GM13977 (cell line): Measurements from ENCODE around the gene RHOB.

Source experiments
- DNase-seq: peaks from one replicate; pipeline ENCODE4 v3.0.0; 2012; ENCODE audit warnings: low spot score
- in situ Hi-C: fragments of 300-500 bp; cut with MboI; formaldehyde crosslinking; loops from one replicate; pipeline ENCODE4 v1.12.0; 2022; ENCODE audit warnings: low sequenced_read_pairs, low pct_unique_long_range_greater_than_20kb, mixed read lengths, inconsistent platforms; ENCODE audit not compliant: unreplicated experiment
- TF ChIP-seq, protein P1 (sequence below): IDR thresholded peaks from 2 replicates; pipeline ENCODE4 v1.5.1; 2012; ENCODE audit warnings: mild to moderate bottlenecking, control low read depth; ENCODE audit not compliant: insufficient read depth; ENCODE audit errors: extremely low read depth, missing control alignments

RHOB gene

DNA sequence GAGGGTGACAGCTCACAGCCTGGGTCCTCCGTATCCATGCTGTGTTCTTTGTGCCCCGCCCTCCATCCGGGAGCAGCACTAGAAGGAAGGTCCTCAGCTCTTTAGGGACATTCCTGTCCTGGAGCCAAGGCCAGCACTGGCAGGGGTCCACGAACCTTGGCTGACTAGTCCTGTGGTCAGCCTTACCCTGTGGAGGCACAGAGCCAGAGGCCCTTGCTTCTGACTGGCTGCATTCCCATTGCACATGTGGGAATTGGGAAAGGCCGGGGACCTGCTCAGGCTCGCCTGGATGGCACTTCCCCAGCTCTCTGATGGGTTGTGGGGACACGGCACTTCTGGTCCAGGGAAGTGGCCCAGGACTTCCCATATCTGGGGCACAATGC lies 24.9 kb upstream of the RHOB start:
- in situ Hi-C loops: no loop called here
- TF ChIP-seq, protein P1, sequence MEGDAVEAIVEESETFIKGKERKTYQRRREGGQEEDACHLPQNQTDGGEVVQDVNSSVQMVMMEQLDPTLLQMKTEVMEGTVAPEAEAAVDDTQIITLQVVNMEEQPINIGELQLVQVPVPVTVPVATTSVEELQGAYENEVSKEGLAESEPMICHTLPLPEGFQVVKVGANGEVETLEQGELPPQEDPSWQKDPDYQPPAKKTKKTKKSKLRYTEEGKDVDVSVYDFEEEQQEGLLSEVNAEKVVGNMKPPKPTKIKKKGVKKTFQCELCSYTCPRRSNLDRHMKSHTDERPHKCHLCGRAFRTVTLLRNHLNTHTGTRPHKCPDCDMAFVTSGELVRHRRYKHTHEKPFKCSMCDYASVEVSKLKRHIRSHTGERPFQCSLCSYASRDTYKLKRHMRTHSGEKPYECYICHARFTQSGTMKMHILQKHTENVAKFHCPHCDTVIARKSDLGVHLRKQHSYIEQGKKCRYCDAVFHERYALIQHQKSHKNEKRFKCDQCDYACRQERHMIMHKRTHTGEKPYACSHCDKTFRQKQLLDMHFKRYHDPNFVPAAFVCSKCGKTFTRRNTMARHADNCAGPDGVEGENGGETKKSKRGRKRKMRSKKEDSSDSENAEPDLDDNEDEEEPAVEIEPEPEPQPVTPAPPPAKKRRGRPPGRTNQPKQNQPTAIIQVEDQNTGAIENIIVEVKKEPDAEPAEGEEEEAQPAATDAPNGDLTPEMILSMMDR: no peak
- no peak for DNase-seq

DNA sequence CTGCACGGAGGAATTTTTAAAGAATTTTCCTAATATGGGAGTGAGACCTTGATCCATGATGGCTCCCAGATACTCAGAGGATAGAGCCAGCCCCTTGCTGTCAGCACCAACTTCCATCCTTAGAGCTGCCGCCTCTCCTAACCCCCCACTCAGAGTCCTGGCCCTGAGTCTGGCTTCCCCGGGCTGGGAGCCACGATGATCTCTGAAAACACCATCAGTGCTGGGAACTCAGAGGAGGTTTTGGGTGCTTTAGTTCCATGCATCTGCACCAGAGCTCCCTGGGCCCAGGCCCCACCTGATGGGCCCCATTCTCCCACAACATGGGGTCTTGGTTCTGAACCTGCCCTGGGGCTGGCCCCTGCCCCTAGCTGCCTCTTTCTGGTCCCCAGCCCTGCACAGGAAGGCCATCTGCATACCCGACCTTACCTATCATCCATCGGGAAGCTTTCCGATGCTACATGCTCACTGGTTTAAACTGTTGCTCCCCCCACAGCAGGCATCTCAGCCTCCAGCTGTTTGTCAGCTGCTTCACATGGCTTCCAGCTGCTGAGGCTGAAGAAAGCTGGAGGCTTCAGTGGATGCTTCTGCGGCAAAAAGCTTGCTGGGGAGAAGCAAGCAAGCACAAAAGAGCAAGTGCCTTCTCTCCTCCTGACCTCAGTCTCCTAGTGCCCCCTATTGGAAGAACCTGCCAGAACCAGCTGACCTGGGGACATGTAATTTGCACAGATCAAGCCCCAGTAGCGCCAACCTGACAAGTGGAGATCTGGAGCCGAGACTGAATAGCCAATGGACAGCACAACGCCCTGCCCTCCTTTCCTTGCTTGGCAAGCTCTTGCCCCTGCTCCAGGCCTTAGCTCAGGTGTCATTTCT lies 24.2 kb upstream of the RHOB start:
- no peak for DNase-seq
- in situ Hi-C loops: no loop called here
- TF ChIP-seq, protein P1: peak; percentile 32

DNA sequence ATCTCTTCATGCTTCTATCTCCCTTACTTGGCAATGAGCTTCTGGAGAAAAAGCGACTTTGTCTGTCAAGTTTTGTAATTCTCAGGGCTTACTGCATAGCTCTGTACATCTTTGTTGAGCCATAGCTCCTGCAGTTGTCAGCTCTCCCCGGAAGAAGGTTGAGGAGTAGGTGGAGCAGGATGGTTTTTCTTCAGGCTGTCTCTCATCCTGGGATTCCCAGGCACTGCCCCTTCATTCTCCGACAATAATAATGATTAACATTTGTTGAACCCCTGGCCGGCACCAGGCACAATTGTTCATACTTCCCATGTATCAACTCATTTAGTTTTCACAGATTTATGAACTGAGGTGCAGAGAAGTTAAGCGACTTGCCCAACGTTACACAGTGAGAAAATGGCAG lies 23.5 kb upstream of the RHOB start:
- DNase-seq: no peak
- TF ChIP-seq, protein P1: no peak
- in situ Hi-C loops: no loop called here

DNA sequence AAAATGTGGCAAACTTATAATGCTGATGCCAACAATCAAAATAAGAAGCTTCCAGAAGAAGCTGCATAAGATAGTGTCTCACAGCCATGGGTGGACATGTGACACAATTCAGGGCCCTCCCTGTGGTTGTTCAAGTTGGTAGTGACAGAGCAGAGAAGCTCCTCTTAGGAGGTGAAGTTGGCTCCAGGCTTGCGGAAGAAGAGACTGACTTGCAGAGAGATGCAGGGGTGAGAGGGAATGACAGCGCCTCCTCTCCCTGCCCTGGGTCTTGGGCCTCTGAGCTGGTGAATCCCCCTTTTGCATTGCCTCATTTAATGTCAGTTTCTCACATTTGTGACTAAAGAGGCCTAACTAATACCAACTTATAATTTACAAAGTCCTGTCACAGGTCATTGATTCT lies 23.0 kb upstream of the RHOB start:
- TF ChIP-seq, protein P1: no peak
- DNase-seq: no peak
- in situ Hi-C loops: no loop called here

DNA sequence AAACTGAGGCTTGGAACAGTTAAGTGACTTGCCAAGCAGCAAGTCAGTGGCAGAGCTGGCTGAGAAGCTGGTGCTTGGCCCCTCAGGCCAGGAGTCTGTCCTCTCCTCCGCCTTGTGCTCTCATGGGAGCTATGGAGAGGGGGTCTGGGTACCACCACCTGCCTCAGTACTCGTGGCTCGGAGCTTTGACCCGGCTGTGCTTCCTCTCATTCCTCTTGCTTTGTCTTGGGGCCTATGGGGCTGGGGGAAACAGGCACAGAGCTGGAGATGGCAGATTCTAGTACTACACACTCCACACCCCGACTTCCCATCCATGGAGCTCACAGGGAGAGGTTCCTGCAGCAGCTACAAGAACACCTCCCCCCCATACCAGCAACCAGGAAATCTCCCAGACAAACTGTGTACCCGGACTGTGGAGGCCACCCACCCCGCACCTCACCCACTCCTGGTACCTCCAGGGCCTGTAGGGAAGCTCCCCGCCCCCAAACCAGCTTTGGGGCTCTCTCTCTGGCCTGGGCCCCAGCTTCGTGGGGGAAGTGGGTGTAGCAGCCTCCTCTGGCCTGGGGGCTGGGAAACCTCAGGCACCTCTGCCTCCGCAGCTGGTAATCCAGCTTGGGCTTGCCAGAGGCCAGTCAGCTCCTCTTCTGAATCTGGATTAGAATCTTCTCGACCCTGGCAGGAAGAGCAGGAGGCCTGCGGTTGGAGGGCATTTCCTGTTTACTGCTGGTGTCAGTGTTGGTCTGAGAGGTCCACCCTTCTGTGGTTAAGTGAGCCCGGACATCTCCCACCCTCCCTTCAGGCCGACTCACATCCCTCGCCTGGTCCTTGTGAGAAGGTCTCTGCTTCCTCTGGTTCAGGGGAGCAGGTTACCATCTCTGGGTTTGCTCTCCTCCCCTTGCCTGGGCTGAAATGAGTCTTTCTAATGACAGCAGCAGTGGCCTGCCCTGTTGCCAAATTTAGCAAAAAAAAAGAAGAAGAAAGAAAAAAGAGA lies 22.3 kb upstream of the RHOB start:
- TF ChIP-seq, protein P1: no peak
- DNase-seq: peak; percentile 54
- in situ Hi-C loops: no loop called here

DNA sequence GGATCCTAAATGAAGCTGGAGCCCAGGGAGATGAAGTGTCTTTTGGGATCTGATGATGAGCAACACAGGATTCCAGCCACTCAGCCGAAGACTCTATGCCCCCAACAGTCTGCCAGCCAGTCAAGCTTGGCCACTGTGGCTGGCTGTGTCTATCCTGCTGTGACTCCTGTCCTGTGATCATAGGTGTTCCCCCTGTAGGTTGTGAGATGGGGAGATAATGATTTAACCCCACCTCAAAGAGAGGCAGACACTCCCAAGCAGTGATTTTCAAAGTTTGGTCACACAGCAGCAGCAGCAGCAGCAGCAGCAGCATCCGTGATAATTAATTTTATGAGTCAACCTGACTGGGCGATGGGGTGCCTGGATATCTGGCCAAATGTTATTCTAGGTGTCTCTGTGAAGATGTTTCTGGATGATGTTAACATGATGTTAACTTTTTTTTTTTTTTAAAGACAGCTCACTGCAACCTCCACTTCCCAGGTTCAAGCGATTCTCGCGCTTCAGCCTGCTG lies 21.4 kb upstream of the RHOB start:
- DNase-seq: peak; percentile 39
- TF ChIP-seq, protein P1: no peak
- in situ Hi-C loops: no loop called here
